ENCODE data around the gene PACRGL. TPM values are rescaled to one million over a fixed set of nuclear protein-coding genes. Genes with fewer than 3 reads are reported as not detected.

The PACRGL gene
- 22.2 and 28.4 TPM in 2 replicates for total RNA-seq

DNA sequence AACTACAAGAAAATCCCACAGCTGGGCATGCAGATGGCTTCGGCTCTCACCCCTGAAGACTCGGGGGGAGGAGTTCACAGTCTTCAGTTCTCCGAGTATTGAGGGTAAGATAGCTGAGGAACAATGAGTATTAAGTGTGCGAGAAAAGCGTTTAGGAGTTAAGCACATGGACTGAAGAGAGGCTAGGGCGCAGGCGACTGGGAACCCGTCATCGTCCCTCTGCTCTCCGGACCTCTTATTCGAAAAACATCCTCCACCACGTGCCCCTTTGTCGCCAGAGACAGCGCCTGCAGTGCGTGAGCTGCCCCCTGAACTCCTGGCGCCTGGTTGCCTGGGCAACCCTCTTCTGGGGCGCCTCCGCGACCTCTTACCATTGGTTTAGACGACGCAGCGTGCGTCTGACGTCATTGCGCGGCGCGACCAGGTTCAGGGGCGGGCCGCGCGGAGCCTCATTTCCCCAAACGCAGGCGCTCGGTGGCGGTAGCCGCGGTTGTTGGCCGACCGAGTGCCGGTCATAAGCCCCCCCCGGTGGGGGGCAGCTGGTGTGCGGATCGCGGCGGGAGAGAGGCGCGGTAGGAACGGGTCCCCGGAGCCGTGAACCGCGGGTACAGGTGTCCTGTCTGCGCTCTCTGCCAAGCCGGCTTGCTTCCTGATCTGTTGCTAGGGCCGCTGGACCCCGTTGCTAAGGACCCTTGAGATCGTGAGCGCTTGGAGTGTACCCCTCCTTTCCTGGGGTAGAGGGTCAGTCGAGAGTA lies at the start of gene PACRGL:
Gene PACRGL (plus strand): TSS at position 452 of the 755 bp plus-strand sequence. CDS start 4,024 bp downstream, outside the sequence.

